ENCODE data around the gene HSPD1. TPM values are rescaled to one million over a fixed set of nuclear protein-coding genes. Genes with fewer than 3 reads are reported as not detected.
"Not testable (repeated sequence)": the region's sequence is repeated elsewhere in the genome, so short reads cannot be mapped to it uniquely, and the experiment has no call there.

HSPD1 gene
- total RNA-seq, 4 donors from 2014 or later, result 74.7 to 104 (median 88.9) TPM

- 48 to 92% methylated on average over 4 of the region's 4 CpGs for WGBS, 2 donors
- DNase-seq (ENCODE audit: low spot score in 2 of 2), result no peak
- no peak overlapping the region for H3K4me3 ChIP-seq (ENCODE audit: low read depth, poor library complexity, severe bottlenecking)
- TF ChIP-seq POLR2A (IDR thresholded peaks at IDR 0.05) (no peak), CTCF (IDR thresholded peaks at IDR 0.05) (no peak)
- intact Hi-C loops (cut with DNase I; ENCODE audit: low total_unique reads), result no loop called here
These were observed 12.3 kb downstream of the HSPD1 start for GRCh38 chr2:197487385-197487784.

- DNase-seq (ENCODE audit: low spot score in 2 of 2), result no peak
- no peak overlapping the region for H3K4me3 ChIP-seq (ENCODE audit: low read depth, poor library complexity, severe bottlenecking)
- 87 to 89% methylated on average over 2 of the region's 2 CpGs for WGBS, 2 donors
- TF ChIP-seq POLR2A (IDR thresholded peaks at IDR 0.05) (no peak), CTCF (IDR thresholded peaks at IDR 0.05) (no peak)
- intact Hi-C loops (cut with DNase I; ENCODE audit: low total_unique reads), result no loop called here
These were observed 13.5 kb downstream of the HSPD1 start for GRCh38 chr2:197486175-197486574.

- WGBS, 2 donors, result 94 to 95% methylated on average over 3 of the region's 3 CpGs
- DNase-seq (ENCODE audit: low spot score in 2 of 2); H3K4me3 ChIP-seq (ENCODE audit: low read depth, poor library complexity, severe bottlenecking); intact Hi-C loops (cut with DNase I; ENCODE audit: low total_unique reads): not testable (repeated sequence)
These were observed 15.4 kb downstream of the HSPD1 start for GRCh38 chr2:197484248-197484647.

- intact Hi-C loops (cut with DNase I; ENCODE audit: low total_unique reads), result no loop called here
- 95% methylated on average over 9 of the region's 9 CpGs for WGBS, 2 donors
- TF ChIP-seq CTCF (IDR thresholded peaks at IDR 0.05), result no peak
- TF ChIP-seq POLR2A (IDR thresholded peaks at IDR 0.05), result no peak
These were observed 19.2 kb downstream of the HSPD1 start for GRCh38 chr2:197480165-197481036.

GRCh38 chr2:197477797-197478196 is 21.8 kb downstream of the HSPD1 start:
- TF ChIP-seq POLR2A (IDR thresholded peaks at IDR 0.05) (no peak), CTCF (IDR thresholded peaks at IDR 0.05) (no peak)
- H3K4me3 ChIP-seq (ENCODE audit: low read depth, poor library complexity, severe bottlenecking), result no peak overlapping the region
- 96 to 100% methylated on average over 3 of the region's 3 CpGs for WGBS, 2 donors
- no peak for DNase-seq (ENCODE audit: low spot score in 2 of 2)
- intact Hi-C loops (cut with DNase I; ENCODE audit: low total_unique reads), result no loop called here

More at GRCh38 chr2:197480165-197481036, 19.2 kb downstream of the HSPD1 start:
- H3K4me3 ChIP-seq (ENCODE audit: low read depth, poor library complexity, severe bottlenecking), result no peak overlapping the region
- DNase-seq (ENCODE audit: low spot score in 2 of 2), result no peak

- no peak for TF ChIP-seq POLR2A (IDR thresholded peaks at IDR 0.05)
- no peak for DNase-seq (ENCODE audit: low spot score in 2 of 2)
- intact Hi-C loops (cut with DNase I; ENCODE audit: low total_unique reads), result no loop called here
- WGBS, 2 donors, result 94 to 98% methylated on average over 5 of the region's 5 CpGs
- H3K4me3 ChIP-seq (ENCODE audit: low read depth, poor library complexity, severe bottlenecking), result no peak overlapping the region
These were observed 27.5 kb downstream of the HSPD1 start for GRCh38 chr2:197472166-197472565.

- WGBS, 2 donors, result 58 to 65% methylated on average over 1 of the region's 1 CpG
- no peak for TF ChIP-seq POLR2A (IDR thresholded peaks at IDR 0.05)
- TF ChIP-seq CTCF (IDR thresholded peaks at IDR 0.05), result no peak
- no peak for DNase-seq (ENCODE audit: low spot score in 2 of 2)
- H3K4me3 ChIP-seq (ENCODE audit: low read depth, poor library complexity, severe bottlenecking), result no peak overlapping the region
- intact Hi-C loops (cut with DNase I; ENCODE audit: low total_unique reads), result no loop called here
These were observed 35.5 kb downstream of the HSPD1 start for GRCh38 chr2:197464175-197464574.
